Mesenteric fat pad (tissue), 1 donor: ENCODE results near the gene LAMTOR5. TPM values are rescaled to one million over a fixed set of nuclear protein-coding genes. Genes with fewer than 3 reads are reported as not detected.

Source experiments
- DNase-seq: peaks from one replicate; pipeline ENCODE4 v3.0.0-alpha.2; 2020; ENCODE audit warnings: low spot score
- total RNA-seq: library from RNA; stranded (reverse); fragmentation: NEBNext Ultra II Directional; extraction: Animal tissue kit (Norgen Biotek cat#: 25700); gene quantifications from one replicate; pipeline ENCODE4 v1.2.1, GENCODE V29; 2021
- donor health status: DM: yes; HTN: yes; CAD: no.

LAMTOR5 gene
- total RNA-seq, 1 donor from 2014 or later, result 134 TPM

GRCh38 chr1:110390692-110391245 is 16.7 kb downstream of the LAMTOR5 start, which contains the start of gene SLC16A4:
Gene SLC16A4 (minus strand): TSS chr1:110391026. CDS start chr1:110389323, 1,703 bp downstream.
- DNase-seq, result no peak

- DNase-seq, result no peak
Observed at GRCh38 chr1:110390096-110390495, 17.4 kb downstream of the LAMTOR5 start.

- no peak for DNase-seq
Observed at GRCh38 chr1:110387048-110387754, 20.3 kb downstream of the LAMTOR5 start.

- DNase-seq, result no peak
Observed at GRCh38 chr1:110385369-110385768, 22.1 kb downstream of the LAMTOR5 start.

GRCh38 chr1:110384581-110385321 is 22.7 kb downstream of the LAMTOR5 start:
- DNase-seq, result no peak

- DNase-seq, result no peak
Observed at GRCh38 chr1:110383251-110383990, 24.1 kb downstream of the LAMTOR5 start.

- no peak for DNase-seq
Observed at GRCh38 chr1:110380672-110381283, 26.7 kb downstream of the LAMTOR5 start.

- DNase-seq, result no peak
Observed at GRCh38 chr1:110375490-110375889, 32.0 kb downstream of the LAMTOR5 start.

GRCh38 chr1:110370827-110371226 is 36.7 kb downstream of the LAMTOR5 start:
- DNase-seq, result no peak

- no peak for DNase-seq
Observed at GRCh38 chr1:110364221-110364620, 43.3 kb downstream of the LAMTOR5 start.

- no peak for DNase-seq
Observed at GRCh38 chr1:110361856-110362255, 45.6 kb downstream of the LAMTOR5 start.

- DNase-seq, result no peak
Observed at GRCh38 chr1:110360431-110360830, 47.1 kb downstream of the LAMTOR5 start.

- no peak for DNase-seq
Observed at GRCh38 chr1:110356379-110356778, 51.1 kb downstream of the LAMTOR5 start.

GRCh38 chr1:110355321-110355720 is 52.2 kb downstream of the LAMTOR5 start:
- DNase-seq, result no peak

Other genes with a start within 250 kb of the LAMTOR5 start
- 12.8 TPM for gene KCNC4, start 197.4 kb downstream of the LAMTOR5 start, total RNA-seq
- gene RBM15, start 68.3 kb downstream of the LAMTOR5 start, total RNA-seq, result 21.1 TPM
- 7.2 TPM for gene SLC16A4, start 16.7 kb downstream of the LAMTOR5 start, total RNA-seq
- 1.3 TPM for gene PROK1, start 43.5 kb upstream of the LAMTOR5 start, total RNA-seq
- gene KCNA10, start 111.5 kb upstream of the LAMTOR5 start, total RNA-seq, result not detected
- 1.5 TPM for gene KCNA2, start 198.7 kb upstream of the LAMTOR5 start, total RNA-seq